IMR-90 (cell line): ENCODE results near the gene TSPEAR. TPM values are rescaled to one million over a fixed set of nuclear protein-coding genes. Genes with fewer than 3 reads are reported as not detected.

Experiments used
- ATAC-seq: fragments of 200-7000 bp; cut with Tn5 transposase; 2 replicates; pipeline ENCODE4 v1.9.1; 2020; ENCODE audit warnings: low read depth, mild to moderate bottlenecking, moderate library complexity
- BruUV-seq: library from RNA; stranded (reverse); fragments of 400-500 nt; replicated peaks from 2 replicates; lab custom pipeline; 2021; lab: Mats Ljungman, UMichigan
- CTCF ChIA-PET: fragments of 300-600 bp; formaldehyde crosslinking; extraction: SDS; loops from one replicate; lab custom pipeline; 2021; ENCODE audit warnings: antibody characterized with exemption; lab: Yijun Ruan, JAX
- POLR2A ChIA-PET: fragments of 300-600 bp; sonication (Branson Sonifier 250); formaldehyde crosslinking; loops from one replicate; lab custom pipeline; 2022; ENCODE audit warnings: antibody characterized with exemption; ENCODE audit not compliant: unreplicated experiment; lab: Charles Lee
- DNase-seq: peaks from one replicate; pipeline ENCODE4 v3.0.0; 2013
- H2AFZ ChIP-seq: replicated peaks from 2 replicates; pipeline ENCODE3; 2013; ENCODE audit warnings: low read length, mild to moderate bottlenecking; ENCODE audit not compliant: poor library complexity
- H2AK5ac ChIP-seq: 2 replicates; pipeline ENCODE4 v1.6.1; 2013; ENCODE audit warnings: low read depth, low read length, inconsistent platforms
- H2AK9ac ChIP-seq: replicated peaks from 2 replicates; pipeline ENCODE3; 2013; ENCODE audit warnings: mild to moderate bottlenecking, low read depth, low read length, moderate library complexity; ENCODE audit not compliant: poor library complexity
- H2BK120ac ChIP-seq: 2 replicates; pipeline ENCODE4 v1.6.1; 2013; ENCODE audit warnings: low read depth, low read length, inconsistent platforms
- H2BK15ac ChIP-seq: 3 replicates; pipeline ENCODE4 v1.6.1; 2013; ENCODE audit warnings: low read depth, low read length, inconsistent platforms
- H2BK20ac ChIP-seq: 2 replicates; pipeline ENCODE4 v1.6.1; 2013; ENCODE audit warnings: low read depth, mild to moderate bottlenecking, inconsistent platforms, low read length, moderate library complexity
- H2BK5ac ChIP-seq: 2 replicates; pipeline ENCODE4 v1.6.1; 2013; ENCODE audit warnings: mild to moderate bottlenecking, low read depth, low read length, inconsistent platforms; ENCODE audit not compliant: poor library complexity, severe bottlenecking
- H3K14ac ChIP-seq: replicated peaks from 2 replicates; pipeline ENCODE4 v1.6.1; 2013; ENCODE audit warnings: low read depth, low read length, inconsistent platforms
- H3K18ac ChIP-seq: 2 replicates; pipeline ENCODE4 v1.6.1; 2013; ENCODE audit warnings: low read depth, low read length, control low read depth
- H3K23ac ChIP-seq: 2 replicates; pipeline ENCODE4 v1.6.1; 2013; ENCODE audit warnings: low read depth, low read length, inconsistent platforms
- H3K27ac ChIP-seq: 2 replicates; pipeline ENCODE4 v1.5.1; 2013; ENCODE audit warnings: mild to moderate bottlenecking, control low read depth, low read length; ENCODE audit not compliant: insufficient read depth
- H3K27me3 ChIP-seq: 2 replicates; pipeline ENCODE4 v1.6.1; 2013; ENCODE audit warnings: low read length; ENCODE audit not compliant: control insufficient read depth, insufficient read depth
- H3K36me3 ChIP-seq: 2 replicates; pipeline ENCODE4 v1.6.1; 2013; ENCODE audit warnings: low read length, mixed read lengths; ENCODE audit not compliant: control insufficient read depth, insufficient read depth
- H3K4ac ChIP-seq: 2 replicates; pipeline ENCODE4 v1.6.1; 2013; ENCODE audit warnings: low read depth, low read length, inconsistent platforms
- H3K4me1 ChIP-seq: 2 replicates; pipeline ENCODE4 v1.6.1; 2013; ENCODE audit warnings: low read length, mixed read lengths; ENCODE audit not compliant: control insufficient read depth, insufficient read depth
- H3K4me2 ChIP-seq: 2 replicates; pipeline ENCODE4 v1.6.1; 2013; ENCODE audit warnings: low read depth, mild to moderate bottlenecking, control low read depth, low read length, moderate library complexity
- H3K4me3 ChIP-seq: 2 replicates; pipeline ENCODE4 v1.5.1; 2013; ENCODE audit warnings: low read depth, mild to moderate bottlenecking, control low read depth, low read length, moderate library complexity; ENCODE audit not compliant: insufficient read depth
- H3K56ac ChIP-seq: 2 replicates; pipeline ENCODE4 v1.6.1; 2013; ENCODE audit warnings: low read length, inconsistent platforms; ENCODE audit not compliant: insufficient read depth; ENCODE audit errors: extremely low read depth
- H3K79me1 ChIP-seq, 2 experiments: 2 replicates each; pipeline ENCODE4 v1.6.1; 2013; ENCODE audit warnings: low read length in 2 of 2, inconsistent platforms in 1 of 2, low read depth in 1 of 2
- H3K9ac ChIP-seq: 2 replicates; pipeline ENCODE4 v1.6.1; 2013; ENCODE audit warnings: low read depth, low read length, control low read depth
- H3K9me1 ChIP-seq: 2 replicates; pipeline ENCODE4 v1.6.1; 2013; ENCODE audit warnings: low read length, inconsistent platforms; ENCODE audit not compliant: insufficient read depth
- H3K9me3 ChIP-seq: 2 replicates; pipeline ENCODE4 v1.6.1; 2013; ENCODE audit warnings: low read length; ENCODE audit not compliant: control insufficient read depth, insufficient read depth
- H4K20me1 ChIP-seq: 2 replicates; pipeline ENCODE4 v1.6.1; 2013; ENCODE audit warnings: low read length, inconsistent platforms; ENCODE audit not compliant: insufficient read depth
- H4K5ac ChIP-seq: 2 replicates; pipeline ENCODE4 v1.6.1; 2013; ENCODE audit warnings: mild to moderate bottlenecking, low read depth, low read length, control low read depth
- H4K8ac ChIP-seq, 2 experiments: 2 replicates each; pipeline ENCODE4 v1.6.1; 2013; ENCODE audit warnings: low read depth in 2 of 2, low read length in 2 of 2, control low read depth in 1 of 2, inconsistent platforms in 1 of 2
- H4K91ac ChIP-seq: 2 replicates; pipeline ENCODE4 v1.6.1; 2013; ENCODE audit warnings: low read depth, low read length, inconsistent platforms; ENCODE audit not compliant: insufficient read depth
- BHLHE40 ChIP-seq: fragments of 150-350 bp; IDR thresholded peaks from 2 replicates; pipeline ENCODE4 v1.6.1; 2016; ENCODE audit warnings: mild to moderate bottlenecking, low read depth, low read length
- CEBPB ChIP-seq: IDR thresholded peaks from 2 replicates; pipeline ENCODE4 v1.6.1; 2012; ENCODE audit warnings: low read depth, low read length, improper control_type of control experiment
- CHD1 ChIP-seq: IDR thresholded peaks from 2 replicates; pipeline ENCODE4 v1.6.1; 2012; ENCODE audit warnings: low read depth, low read length, improper control_type of control experiment
- CTCF ChIP-seq: conservative IDR thresholded peaks from 2 replicates; pipeline ENCODE4 v1.5.1; 2012; ENCODE audit warnings: mild to moderate bottlenecking, low read depth, low read length, improper control_type of control experiment
- ELK1 ChIP-seq: fragments of 150-350 bp; IDR thresholded peaks from 2 replicates; pipeline ENCODE4 v1.6.1; 2016; ENCODE audit warnings: low read depth, mild to moderate bottlenecking, low read length, moderate library complexity, borderline replicate concordance
- FOS ChIP-seq: fragments of 150-350 bp; IDR thresholded peaks from 2 replicates; pipeline ENCODE4 v1.6.1; 2016; ENCODE audit warnings: low read depth, low read length
- MAFK ChIP-seq: IDR thresholded peaks from 2 replicates; pipeline ENCODE4 v1.6.1; 2012; ENCODE audit warnings: low read depth, low read length, improper control_type of control experiment
- MAZ ChIP-seq: IDR thresholded peaks from 2 replicates; pipeline ENCODE4 v1.6.1; 2012; ENCODE audit warnings: low read depth, mild to moderate bottlenecking, low read length, improper control_type of control experiment, moderate library complexity, borderline replicate concordance
- MXI1 ChIP-seq: IDR thresholded peaks from 2 replicates; pipeline ENCODE4 v1.6.1; 2012; ENCODE audit warnings: low read depth, mild to moderate bottlenecking, low read length, moderate library complexity, borderline replicate concordance
- NFE2L2 ChIP-seq: fragments of 150-350 bp; IDR thresholded peaks from 2 replicates; pipeline ENCODE4 v1.6.1; 2016; ENCODE audit warnings: low read depth, mild to moderate bottlenecking, low read length
- POLR2A ChIP-seq: IDR thresholded peaks from 2 replicates; pipeline ENCODE4 v1.6.1; 2012; ENCODE audit warnings: mild to moderate bottlenecking, low read depth, low read length
- RAD21 ChIP-seq: IDR thresholded peaks from 2 replicates; pipeline ENCODE4 v1.6.1; 2012; ENCODE audit warnings: low read length, improper control_type of control experiment
- RCOR1 ChIP-seq: IDR thresholded peaks from 2 replicates; pipeline ENCODE4 v1.6.1; 2012; ENCODE audit warnings: mild to moderate bottlenecking, low read length, improper control_type of control experiment; ENCODE audit not compliant: insufficient replicate concordance
- RFX5 ChIP-seq: IDR thresholded peaks from 2 replicates; pipeline ENCODE4 v1.8.0; 2012; ENCODE audit warnings: low read depth, mild to moderate bottlenecking, low read length, moderate library complexity
- SMC3 ChIP-seq: fragments of 150-350 bp; IDR thresholded peaks from 2 replicates; pipeline ENCODE4 v1.6.1; 2016; ENCODE audit warnings: low read depth, mild to moderate bottlenecking, antibody characterized with exemption, low read length, moderate library complexity
- USF2 ChIP-seq: fragments of 150-350 bp; IDR thresholded peaks from 2 replicates; pipeline ENCODE4 v1.6.1; 2017; ENCODE audit warnings: mild to moderate bottlenecking, antibody characterized with exemption, low read length, low read depth
- WGBS, 2 experiments: methylation state at CpG; one replicate each; pipeline versions ENCODE4 v1.1.5 to v1.1.7; 2013; ENCODE audit warnings: missing lambda C conversion rate in 2 of 2; ENCODE audit not compliant: insufficient read length in 1 of 2; ENCODE audit errors: extremely low coverage in 2 of 2; 5-methylcytosine and 5-hydroxymethylcytosine counted together
- dilution Hi-C: fragments of 300-500 bp; cut with HindIII; formaldehyde crosslinking; loops from one replicate; pipeline ENCODE4 v1.14.3; 2018; ENCODE audit warnings: low sequenced_read_pairs; ENCODE audit not compliant: unreplicated experiment
- in situ Hi-C: fragments of 300-500 bp; cut with MboI; formaldehyde crosslinking; loops from 3 replicates; pipeline ENCODE4 v1.14.3; 2019; ENCODE audit warnings: low sequenced_read_pairs, inconsistent platforms, mixed read lengths
- intact Hi-C: fragments of 100-400 bp; cut with micrococcal nuclease; formaldehyde crosslinking; loops from 2 replicates; pipeline ENCODE4 v1.10.0; 2022
- polyA plus RNA-seq, 3 experiments: library from polyadenylated mRNA; depleted of rRNA; stranded (reverse); fragments of >200 nt; gene quantifications; 2 replicates each; pipeline ENCODE4 v1.2.3, GENCODE V29; 2012; ENCODE audit warnings: low replicate concordance in 1 of 3
- total RNA-seq: library from RNA; depleted of rRNA; stranded (reverse); fragments of >200 nt; gene quantifications from 2 replicates; pipeline ENCODE4 v1.2.3, GENCODE V29; 2012

TSPEAR gene
- total and polyA plus RNA-seq, 2 of the 4 experiments (the other 2 are of a cell fraction): not detected

GRCh38 chr21:44529011-44529421 is 182.4 kb downstream of the TSPEAR start:
- WGBS, 2 experiments: 55% methylated on average over 6 of the region's 17 CpGs; no CpG with 5 or more reads in 1 of the 2 experiments
- Histone ChIP-seq H2AK9ac (no peak overlapping the region), H2BK5ac (no peak overlapping the region), H4K20me1 (no peaks in the 10 kb centered on the region), H3K56ac (no peak overlapping the region), H3K9me1 (no peaks in the 10 kb centered on the region), H4K8ac (no peak overlapping the region), H3K4me2 (no peak overlapping the region), H2AK5ac (no peak overlapping the region), H2BK15ac (no peak overlapping the region), H3K9me3 (peaks cover 20% of the 10 kb centered on the region), H3K18ac (no peak overlapping the region), H3K4me3 (no peak overlapping the region), H3K4ac (no peak overlapping the region), H3K9ac (no peak overlapping the region), H3K27ac (no peak overlapping the region), H3K4me1 (no peaks in the 10 kb centered on the region), H3K79me1 (no peaks in the 10 kb centered on the region), H3K23ac (no peak overlapping the region), H2BK120ac (no peak overlapping the region), H2BK20ac (no peak overlapping the region), H4K5ac (no peak overlapping the region), H2AFZ (no peak overlapping the region), H3K27me3 (no peaks in the 10 kb centered on the region), H3K14ac (no peak overlapping the region), H3K36me3 (no peaks in the 10 kb centered on the region), H4K91ac (no peak overlapping the region)
- no peak for ATAC-seq
- BruUV-seq: no TSS peak
- ChIA-PET CTCF (no interaction called here), POLR2A (no interaction called here)
- no peak for DNase-seq
- dilution Hi-C loops (no loop called here), in situ Hi-C loops (no loop called here), intact Hi-C loops (no loop called here)
- TF ChIP-seq CEBPB: no peak
- TF ChIP-seq MAFK: no peak
- no peak for TF ChIP-seq USF2
- TF ChIP-seq ELK1: no peak
- no peak for TF ChIP-seq CTCF
- TF ChIP-seq MXI1: no peak
- no peak for TF ChIP-seq RCOR1
- no peak for TF ChIP-seq RAD21
- no peak for TF ChIP-seq SMC3
- no peak for TF ChIP-seq CHD1
- TF ChIP-seq POLR2A: no peak
- TF ChIP-seq RFX5: no peak
- no peak for TF ChIP-seq FOS
- no peak for TF ChIP-seq MAZ
- TF ChIP-seq BHLHE40: no peak
- no peak for TF ChIP-seq NFE2L2
